NOMO-1 treated with dmso at 0.1 percent for 144 hours (cell line): ENCODE results near the gene KIF16B.

Experiments
- DNase-seq: peaks from one replicate; lab custom pipeline; 2025; ENCODE audit not compliant: unreplicated experiment; lab: John Stamatoyannopoulos, UW

The KIF16B gene

GRCh38 chr20:16405254-16405653 is 168.0 kb downstream of the KIF16B start:
- no peak for DNase-seq

DNA sequence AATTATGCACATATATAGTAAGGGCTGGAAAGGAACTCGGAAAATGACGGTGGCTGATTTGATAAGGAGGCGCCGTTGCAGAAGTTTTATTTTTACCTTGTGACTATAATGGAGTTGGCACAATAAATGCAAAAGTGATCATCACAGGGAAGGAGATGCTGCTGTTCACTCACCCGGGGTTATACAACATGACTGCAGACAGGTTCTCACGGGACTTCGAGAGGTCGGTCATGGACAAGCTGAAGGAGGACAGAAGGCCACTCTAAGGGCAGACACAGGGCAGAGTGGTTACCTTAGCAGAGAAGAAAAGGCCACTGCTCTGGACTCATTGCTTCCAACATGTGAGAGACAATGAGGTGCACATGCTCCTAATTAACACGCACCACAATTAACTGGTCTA is 168.6 kb downstream of the KIF16B start:
- no peak for DNase-seq

GRCh38 chr20:16404171-16404570 is 169.1 kb downstream of the KIF16B start:
- no peak for DNase-seq

- DNase-seq = no peak
Measured at GRCh38 chr20:16400234-16400633, 173.0 kb downstream of the KIF16B start.

DNA sequence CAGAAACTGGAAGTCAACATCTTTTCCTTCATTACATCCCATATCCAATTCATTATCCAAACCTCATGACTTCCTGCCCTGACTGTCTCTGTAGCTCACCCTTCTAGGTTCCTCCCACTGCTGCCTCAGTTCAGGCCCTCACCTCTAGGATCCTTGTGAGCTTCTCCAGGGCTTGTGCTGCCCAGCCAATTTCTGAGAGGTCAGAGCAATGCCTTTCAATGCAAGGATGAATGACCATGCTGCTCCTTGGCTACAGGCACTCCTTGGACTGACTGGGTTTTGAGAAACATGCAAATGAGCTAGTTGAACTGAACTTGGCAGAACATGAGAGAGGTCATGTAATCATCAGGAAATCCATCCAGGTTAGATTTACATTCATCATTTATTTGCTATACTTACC is 173.4 kb downstream of the KIF16B start:
- no peak for DNase-seq

- DNase-seq = no peak
Measured at GRCh38 chr20:16397086-16397485, 176.2 kb downstream of the KIF16B start.

DNA sequence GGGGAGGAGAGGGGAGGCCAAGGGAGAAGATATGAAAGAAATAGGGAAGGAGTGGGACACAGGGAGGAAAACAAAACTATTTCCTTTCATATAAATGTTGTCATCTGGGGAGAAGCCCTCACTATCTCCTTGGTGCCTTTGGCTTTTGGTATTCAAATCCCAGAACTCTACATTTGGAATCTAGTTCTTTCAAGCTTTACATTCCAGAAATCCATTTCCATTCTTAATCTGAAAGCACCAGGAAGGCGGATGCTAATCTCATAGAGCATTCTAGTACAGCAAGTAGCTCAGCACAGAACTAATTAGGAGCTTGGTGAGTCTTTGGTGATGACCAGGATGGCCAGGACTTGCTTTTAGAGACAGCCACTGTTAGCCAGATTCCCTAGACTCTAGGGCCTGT is 177.9 kb downstream of the KIF16B start:
- no peak for DNase-seq

DNA sequence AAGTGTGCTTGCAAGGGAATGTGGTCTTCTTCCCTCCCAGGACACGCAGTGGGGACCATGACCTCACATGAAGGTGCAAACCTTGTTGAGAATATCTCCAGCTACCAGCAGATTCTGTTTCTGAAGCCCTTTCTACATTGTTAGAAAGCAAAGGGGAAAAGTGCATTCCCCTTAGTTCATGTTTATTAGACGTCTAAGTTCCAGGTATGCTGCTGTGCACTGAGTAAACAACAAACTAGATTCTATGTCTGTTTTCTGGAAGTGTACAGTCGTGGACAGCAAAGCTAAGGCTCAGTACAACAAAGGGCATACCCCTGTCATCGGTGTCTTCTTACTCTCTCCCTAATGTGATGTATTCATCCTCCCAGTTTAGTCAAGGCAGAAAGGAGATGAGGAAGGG is 178.5 kb downstream of the KIF16B start:
- no peak for DNase-seq

DNA sequence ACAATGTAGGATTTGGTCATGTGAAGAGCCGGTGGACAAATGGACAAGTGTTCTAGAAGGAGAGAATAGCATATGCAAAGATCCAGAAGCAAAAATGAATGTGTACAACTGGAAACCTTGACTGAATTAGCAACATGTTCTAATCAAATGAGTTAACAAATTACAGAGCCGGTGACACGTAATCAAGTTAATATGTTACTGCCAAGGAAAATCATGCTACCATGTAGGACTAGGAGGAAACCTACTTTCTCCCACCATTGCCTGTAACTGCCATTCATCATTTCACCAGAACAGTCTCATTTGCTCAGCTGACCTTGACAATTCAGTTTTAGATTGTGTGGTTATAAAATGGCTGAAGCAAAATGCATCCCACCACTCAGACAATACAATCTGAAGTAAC is 179.4 kb downstream of the KIF16B start:
- DNase-seq = no peak

GRCh38 chr20:16393297-16393696 is 180.0 kb downstream of the KIF16B start:
- no peak for DNase-seq

DNA sequence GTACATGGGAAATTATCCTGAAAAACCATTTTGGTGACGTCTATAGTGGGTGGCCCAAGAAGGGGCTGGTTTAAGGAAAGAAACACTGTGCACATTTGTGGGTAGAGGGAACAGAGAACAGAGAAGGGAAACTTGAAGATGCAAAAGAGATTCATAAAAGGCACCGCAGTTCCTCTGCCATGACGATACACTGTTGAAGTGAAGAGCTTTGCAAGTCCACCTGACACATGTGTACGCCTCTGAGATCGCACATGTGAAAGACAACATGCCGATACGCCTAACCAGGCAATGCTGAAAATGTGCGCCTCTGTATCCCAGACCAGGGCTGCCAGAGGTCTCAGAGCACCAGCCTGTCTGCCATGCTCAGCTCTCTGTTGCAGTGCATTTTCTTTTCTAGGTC is 180.9 kb downstream of the KIF16B start:
- DNase-seq = no peak

- DNase-seq = peak; percentile 8
Measured at GRCh38 chr20:16390991-16391390, 182.3 kb downstream of the KIF16B start.

GRCh38 chr20:16388731-16389130 is 184.5 kb downstream of the KIF16B start:
- DNase-seq = no peak

DNA sequence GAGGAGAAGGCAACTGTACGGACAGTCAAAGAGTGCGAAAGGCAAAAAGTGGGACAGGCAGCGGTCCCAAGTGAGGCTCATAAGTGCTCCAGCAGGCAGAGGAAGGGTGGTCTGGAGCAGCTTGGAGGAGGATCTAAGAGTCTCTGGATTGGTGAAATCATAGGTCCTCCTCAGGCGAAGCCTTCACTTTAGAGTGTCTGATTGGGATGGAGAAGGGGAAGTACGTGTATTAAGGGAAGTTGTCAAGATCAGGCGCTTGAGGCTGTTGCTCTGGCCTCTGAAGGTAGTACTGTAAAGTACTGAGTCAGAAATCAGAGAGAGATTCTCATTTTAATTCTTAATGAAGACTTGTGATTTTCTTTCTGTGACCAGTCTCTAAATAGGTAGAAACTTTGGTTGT is 185.6 kb downstream of the KIF16B start:
- peak; percentile 60 for DNase-seq

- no peak for DNase-seq
Measured at GRCh38 chr20:16385891-16386290, 187.4 kb downstream of the KIF16B start.

- no peak for DNase-seq
Measured at GRCh38 chr20:16385462-16385861, 187.8 kb downstream of the KIF16B start.

- no peak for DNase-seq
Measured at GRCh38 chr20:16381444-16381843, 191.8 kb downstream of the KIF16B start.

DNA sequence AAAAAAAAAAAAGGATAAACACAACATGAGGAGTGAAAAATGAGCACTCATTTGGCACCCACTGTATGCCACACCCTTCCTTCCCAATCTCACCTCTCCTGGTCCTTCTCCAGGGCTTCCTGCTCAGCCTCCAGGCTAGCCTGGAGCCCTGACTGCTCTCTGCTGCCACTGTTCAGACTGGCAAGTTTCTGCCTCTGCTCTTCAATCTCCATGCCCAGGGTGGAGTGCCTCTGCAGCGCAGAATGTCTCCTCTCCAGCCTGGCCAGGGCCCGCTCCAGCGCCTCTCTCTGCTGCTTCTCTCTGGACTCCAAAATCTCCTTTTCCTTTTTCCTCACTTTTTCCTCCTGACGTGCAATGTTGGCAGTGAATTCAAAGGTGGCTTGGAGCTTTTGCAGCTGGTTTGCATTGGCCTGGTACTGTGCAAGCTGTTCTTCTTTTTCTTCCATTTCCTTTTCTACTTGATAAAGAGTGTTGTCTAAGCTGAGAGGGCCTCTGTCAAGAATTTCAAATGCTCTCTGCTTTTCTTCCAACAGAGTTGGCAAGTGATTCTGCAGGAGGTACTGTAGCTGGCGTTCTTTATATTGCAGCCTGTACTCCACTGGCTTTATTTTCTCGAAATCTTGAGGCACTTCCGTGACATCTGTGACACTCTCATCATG is 194.4 kb downstream of the KIF16B start:
- DNase-seq = no peak

DNA sequence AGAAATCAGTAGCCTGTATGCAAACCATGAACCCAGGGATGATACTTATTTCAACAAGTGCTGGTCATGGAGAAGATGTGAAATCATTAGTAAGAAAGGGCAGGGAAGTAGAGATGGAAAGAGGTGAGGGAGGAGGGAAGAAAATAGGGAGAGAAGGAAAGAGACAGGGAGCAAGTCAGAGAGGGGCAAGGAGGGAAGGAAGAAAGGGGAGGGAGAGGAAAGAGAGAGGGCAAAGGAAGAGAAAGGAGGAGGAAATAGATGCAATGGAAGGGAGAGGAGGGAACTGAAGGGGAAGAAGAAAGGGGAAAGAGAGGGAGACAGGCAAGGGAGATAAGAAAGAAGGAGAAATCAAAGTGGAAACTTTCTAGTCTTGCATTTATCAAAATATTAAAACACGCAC is 195.1 kb downstream of the KIF16B start:
- no peak for DNase-seq

DNA sequence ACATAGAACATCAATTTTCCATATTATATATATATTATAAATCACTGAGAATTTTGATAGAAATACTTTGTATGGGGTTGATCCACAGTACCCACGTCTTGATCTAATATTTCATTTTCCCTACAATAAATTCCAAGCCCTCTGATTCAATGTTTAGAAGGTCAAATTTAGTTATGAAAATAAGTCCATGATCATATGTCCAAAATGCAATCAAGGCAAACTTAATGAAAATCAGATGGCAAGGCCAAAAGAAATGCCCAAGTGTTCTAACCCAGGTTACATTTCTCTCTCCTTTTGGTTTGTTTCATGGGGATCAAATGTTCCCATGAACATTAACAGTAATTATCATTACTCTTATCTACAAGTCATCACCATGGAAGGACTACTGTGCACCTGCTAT is 203.8 kb downstream of the KIF16B start:
- DNase-seq = no peak

- DNase-seq = no peak
Measured at GRCh38 chr20:16368645-16369292, 204.5 kb downstream of the KIF16B start.

GRCh38 chr20:16367948-16368560 is 205.2 kb downstream of the KIF16B start:
- DNase-seq = no peak

- no peak for DNase-seq
Measured at GRCh38 chr20:16366529-16366928, 206.7 kb downstream of the KIF16B start.
